GM19468 (cell line): Measurements from ENCODE around the gene CLDN3.
A peak's percentile ranks its signal among the peaks of the same experiment; 100 is the strongest.
"Not testable (repeated sequence)": the region's sequence is repeated elsewhere in the genome, so short reads cannot be mapped to it uniquely, and the experiment has no call there.

Experiments used
- ATAC-seq: cut with Tn5 transposase; IDR thresholded peaks from one replicate; pipeline ENCODE4 v1.9.1; 2021; ENCODE audit warnings: mild to moderate bottlenecking, moderate library complexity, moderate number of reproducible peaks; ENCODE audit not compliant: unreplicated experiment; ENCODE audit errors: extremely low read depth

The CLDN3 gene

DNA sequence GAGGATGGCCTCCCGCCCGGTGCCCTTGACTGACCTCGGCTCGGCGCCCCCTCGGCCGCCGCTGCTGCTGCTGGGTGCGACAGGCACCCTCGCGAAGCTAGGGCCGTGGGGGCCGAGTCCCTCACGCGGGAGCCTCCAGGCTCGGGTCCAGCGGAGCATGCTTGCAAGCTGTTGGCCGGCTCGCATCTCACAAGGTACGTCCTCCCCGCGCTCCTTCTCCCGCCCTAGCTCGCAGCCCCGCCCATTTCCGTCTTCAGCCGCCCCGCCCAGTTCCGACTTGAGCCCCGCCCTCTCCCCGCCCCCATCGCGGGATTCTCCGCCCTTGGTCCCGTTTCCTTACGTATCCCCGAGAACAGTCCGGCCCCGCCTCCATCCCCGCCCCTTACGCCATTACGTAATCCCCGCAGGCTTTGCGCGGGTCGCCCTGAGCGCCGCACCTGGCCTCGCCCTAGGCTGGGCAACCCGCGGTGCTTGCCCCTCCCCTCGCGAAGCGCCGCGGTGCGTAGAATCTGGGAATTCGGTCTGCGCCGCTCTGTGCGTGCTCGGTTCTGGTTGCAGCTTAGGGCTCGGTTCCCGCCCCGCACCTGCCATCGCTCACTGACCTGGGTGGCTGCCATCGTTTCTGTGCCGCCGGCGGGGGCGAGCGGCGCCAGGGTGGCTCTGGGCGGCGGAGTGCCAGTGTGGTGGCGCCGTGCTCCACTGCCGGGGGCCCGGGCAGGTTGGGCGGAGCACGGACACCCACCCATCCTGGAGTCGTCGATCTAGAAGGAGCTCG is 31.3 kb downstream of the CLDN3 start, which contains the start of gene ABHD11:
Gene ABHD11, minus strand, starts transcription at position 191 of the 775 bp plus-strand sequence. Its CDS starts 32 bp downstream, at position 159.
- ATAC-seq = peak; percentile 74

DNA sequence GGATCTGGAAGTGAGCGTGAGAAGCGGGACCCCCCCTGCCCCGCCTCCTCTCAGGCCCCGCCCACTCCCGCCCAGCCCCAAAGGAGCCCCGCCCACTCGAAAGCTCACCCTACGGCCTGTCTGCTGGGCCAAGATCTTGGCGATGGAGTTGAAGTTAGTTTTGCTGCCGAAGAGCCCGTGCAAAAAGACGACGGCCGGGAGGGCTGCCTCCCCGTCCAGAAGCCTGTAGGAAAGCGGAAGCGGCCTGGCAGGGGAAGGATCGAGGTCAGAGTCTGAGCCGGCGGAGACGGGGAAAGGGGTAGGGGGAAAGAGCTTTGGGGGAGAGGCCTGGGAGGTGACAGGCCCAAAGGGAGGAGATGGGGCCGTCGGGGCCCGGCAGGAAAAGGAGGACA is 31.9 kb downstream of the CLDN3 start:
- ATAC-seq = no peak

DNA sequence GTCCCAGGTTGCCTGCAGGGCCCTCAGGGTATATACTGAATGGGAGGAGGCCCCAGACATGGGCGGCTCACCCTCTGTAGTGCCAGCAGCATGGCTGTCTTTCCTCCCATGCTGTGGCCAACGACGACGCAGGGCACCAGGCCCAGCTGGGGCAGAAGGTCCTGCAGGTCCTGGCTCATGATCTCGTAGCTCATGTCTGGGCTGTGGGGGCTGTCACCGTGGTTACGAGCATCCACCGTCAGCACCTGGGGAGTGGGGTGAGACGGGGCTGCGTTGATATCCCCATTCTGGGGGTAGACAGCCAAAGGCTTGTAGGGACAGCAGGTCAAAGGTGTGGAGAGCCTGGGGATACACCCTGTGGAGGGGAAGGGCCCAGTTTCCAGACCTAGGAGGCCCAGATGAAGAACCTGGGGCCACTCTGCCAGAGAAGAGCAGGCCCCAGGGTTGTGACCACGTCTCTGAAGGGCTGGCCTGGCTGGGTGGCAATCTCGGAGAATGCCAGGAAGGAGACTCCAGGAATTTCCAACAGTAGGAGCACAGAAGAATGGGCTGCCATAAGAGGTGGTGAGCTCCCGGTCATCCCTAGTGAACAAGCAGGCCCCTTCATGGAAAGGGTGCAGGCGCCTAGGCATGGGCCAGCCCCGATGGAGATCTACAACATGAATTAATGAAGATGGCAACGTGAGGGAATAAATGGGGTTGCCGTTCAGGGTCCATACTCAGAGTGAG is 32.4 kb downstream of the CLDN3 start:
- no peak for ATAC-seq

DNA sequence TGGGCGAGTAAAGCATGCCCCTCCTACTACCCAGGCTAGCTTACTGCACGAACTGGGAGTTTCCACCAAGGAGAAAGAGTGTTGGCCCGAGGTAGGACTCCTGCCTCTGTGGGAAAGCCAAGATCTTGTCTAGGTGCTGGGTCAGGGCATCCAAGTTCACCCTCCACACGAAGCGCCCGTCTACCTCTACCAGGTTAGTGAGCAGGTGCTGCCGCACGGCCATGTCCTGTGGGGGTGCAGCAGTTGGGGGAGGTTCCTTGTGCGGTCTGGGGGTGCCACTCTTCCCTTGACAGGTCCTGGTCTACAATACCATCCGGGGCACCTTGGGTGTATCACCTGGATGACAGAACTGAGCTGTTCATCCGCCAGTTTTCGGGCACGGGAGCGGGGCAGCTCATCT is 33.2 kb downstream of the CLDN3 start:
- no peak for ATAC-seq

DNA sequence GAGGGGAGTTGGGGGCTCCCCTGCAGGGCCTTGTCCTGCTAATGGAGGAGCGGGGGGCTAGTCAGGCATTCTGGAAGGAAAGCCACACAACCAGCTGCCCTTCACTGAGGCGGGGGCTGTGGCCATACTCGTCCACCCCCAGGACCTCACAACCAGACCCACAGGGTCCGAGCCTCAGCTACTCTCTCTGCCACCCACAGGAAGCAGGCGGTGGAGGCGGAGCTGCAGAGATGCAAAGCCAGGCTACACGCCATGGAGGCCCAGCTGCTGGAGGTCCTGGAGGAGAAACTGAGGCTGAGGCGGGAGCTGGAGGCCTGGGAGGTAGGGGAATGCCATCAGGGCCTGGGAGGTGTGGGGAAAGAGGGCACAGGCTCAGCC is 34.6 kb downstream of the CLDN3 start:
- ATAC-seq = no peak

DNA sequence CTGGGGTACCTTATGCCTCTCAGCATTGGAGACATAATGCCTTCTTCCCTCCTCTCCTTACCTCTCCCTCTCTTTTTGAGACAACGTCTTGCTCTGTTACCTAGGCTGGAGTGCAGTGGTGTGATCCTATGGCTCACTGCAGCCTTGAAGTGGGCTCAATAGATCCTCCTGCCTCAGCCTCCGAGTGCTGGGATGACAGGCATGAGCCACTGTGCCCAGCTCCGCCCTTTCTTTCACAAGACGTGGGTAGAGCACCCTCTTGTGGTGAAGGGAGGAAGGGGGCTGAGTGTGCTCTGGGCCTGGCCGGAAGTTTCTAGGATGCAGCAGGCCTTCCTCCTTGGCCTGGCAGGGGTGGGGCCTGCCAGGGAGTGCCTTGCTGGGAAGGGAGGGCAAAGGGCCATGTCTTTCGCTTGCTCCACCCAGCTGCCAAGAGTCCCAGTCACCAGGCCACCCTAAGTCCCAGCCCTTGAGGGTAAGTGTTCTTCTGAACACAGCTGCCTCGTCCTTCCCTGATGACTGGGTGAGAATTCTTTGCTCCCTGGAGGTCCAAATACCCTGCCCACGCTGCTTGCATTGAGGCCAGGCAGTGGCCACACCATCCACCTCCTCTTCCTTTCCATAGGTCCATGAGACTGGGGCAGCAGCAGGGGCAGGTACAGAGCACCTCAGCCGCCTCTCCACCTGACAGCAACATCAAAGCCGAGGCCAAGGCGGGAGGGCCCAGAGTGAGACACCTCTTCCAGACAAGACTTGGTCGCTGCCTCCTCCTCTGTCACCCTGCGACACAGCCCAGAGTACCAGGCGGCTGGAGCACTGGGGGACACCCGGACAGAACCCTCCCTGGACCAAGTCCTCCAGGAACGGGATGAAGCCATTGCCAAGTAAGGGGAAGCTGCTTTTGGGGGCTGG is 35.2 kb downstream of the CLDN3 start:
- no peak for ATAC-seq

- no peak for ATAC-seq
Observed at GRCh38 chr7:73732397-73732796, 37.7 kb downstream of the CLDN3 start.

GRCh38 chr7:73730485-73730884 is 39.6 kb downstream of the CLDN3 start:
- no peak for ATAC-seq

GRCh38 chr7:73728551-73728950 is 41.5 kb downstream of the CLDN3 start:
- ATAC-seq = no peak

- no peak for ATAC-seq
Observed at GRCh38 chr7:73727952-73728351, 42.1 kb downstream of the CLDN3 start.

GRCh38 chr7:73726083-73726466 is 44.0 kb downstream of the CLDN3 start:
- no peak for ATAC-seq

DNA sequence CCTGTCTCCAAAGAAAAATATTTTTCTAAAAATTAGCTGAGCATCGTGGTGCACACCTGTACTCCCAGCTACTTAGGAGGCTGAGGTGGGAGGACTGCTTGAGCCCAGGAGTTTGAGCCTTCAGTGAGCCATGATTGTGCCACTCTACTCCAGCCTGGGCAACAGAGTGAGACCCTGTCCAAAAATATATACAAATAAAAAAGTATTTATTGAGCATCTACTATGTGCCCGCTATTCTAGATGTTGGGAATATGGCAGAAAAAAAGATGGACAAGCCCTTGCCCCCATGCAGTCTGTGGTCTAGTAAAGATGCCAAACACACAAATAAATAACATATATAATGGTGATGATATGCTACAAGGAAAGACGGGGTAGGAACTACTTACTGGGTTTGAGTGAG is 46.3 kb downstream of the CLDN3 start:
- ATAC-seq = no peak

- no peak for ATAC-seq
Observed at GRCh38 chr7:73722785-73723184, 47.3 kb downstream of the CLDN3 start.

DNA sequence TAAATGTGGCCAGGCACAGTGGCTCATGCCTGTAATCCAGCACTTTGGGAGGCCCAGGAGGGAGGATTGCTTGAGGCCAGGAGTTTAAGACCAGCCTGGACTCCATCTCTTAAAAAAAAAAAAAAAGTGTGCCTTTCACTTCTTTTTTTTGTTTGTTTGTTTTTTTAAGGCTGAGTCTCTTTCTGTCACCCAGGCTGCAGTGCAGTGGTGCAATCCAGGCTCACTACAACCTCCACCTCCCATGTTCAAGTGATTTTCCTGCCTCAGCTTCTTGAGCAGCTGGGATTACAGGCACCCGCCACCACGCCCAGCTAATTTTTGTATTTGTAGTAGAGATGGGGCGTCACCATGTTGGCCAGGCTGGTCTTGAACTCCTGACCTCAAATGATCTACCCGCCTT is 47.9 kb downstream of the CLDN3 start:
- ATAC-seq = not testable (repeated sequence)

DNA sequence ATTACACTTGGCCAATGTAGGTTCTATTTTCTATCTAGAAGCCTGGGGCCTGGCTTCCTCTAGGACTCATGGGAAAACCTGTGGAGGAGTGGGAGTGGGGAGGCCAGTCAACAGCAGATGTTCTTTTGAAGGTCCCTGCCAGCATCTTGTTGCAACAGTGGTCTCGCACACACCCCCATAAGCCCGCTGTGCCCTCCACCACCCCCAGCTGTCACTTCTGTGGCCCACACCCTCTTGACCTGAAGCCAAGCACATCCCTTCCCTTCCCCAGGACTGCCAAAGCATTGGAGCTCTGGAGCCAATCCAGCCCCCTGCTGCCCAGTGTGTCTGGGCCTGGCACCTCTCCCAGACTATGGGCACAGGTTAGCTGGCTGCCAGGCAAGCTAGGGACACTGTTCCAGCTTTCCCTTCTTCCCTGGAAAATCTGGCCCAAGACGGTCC is 48.7 kb downstream of the CLDN3 start:
- ATAC-seq = no peak

GRCh38 chr7:73720443-73720842 is 49.6 kb downstream of the CLDN3 start:
- not testable (repeated sequence) for ATAC-seq

- ATAC-seq = no peak
Observed at GRCh38 chr7:73719806-73720169, 50.3 kb downstream of the CLDN3 start.
